Right ventricle myocardium superior (tissue), 1 donor: ENCODE results near the gene CXCR6. TPM values are rescaled to one million over a fixed set of nuclear protein-coding genes. Genes with fewer than 3 reads are reported as not detected.

Experiments used
- ATAC-seq: fragments of 200-7000 bp; cut with Tn5 transposase; one replicate; pipeline ENCODE4 v1.9.1; 2020; ENCODE audit warnings: mild to moderate bottlenecking; ENCODE audit not compliant: poor library complexity
- DNase-seq: peaks from one replicate; pipeline ENCODE4 v3.0.0-alpha.2; 2020
- intact Hi-C: fragments of 100-400 bp; cut with DNase I; formaldehyde crosslinking; loops from one replicate; pipeline ENCODE4 v1.11.2; 2022
- long read RNA-seq: library from polyadenylated mRNA; unstranded; transcript quantifications from one replicate; pipeline ENCODE4 v2.0.0, GENCODE V29; 2021
- total RNA-seq: library from RNA; stranded (reverse); fragmentation: NEBNext Ultra II Directional; extraction: Animal tissue kit (Norgen Biotek cat#: 25700); gene quantifications from one replicate; pipeline ENCODE4 v1.2.1, GENCODE V29; 2021
- donor health status: DM: no; HTN: yes; CAD: no; lungs with severe emphysema.

The CXCR6 gene
- 0.22 TPM for total RNA-seq
- long read RNA-seq: 0 reads

GRCh38 chr3:45943207-45943846 is at the start of gene CXCR6:
TSS of gene CXCR6 (plus strand) at chr3:45943464. CDS start at chr3:45946482, 3,018 bp downstream.
- no peak for DNase-seq

GRCh38 chr3:45894015-45894414 is 49.2 kb upstream of the CXCR6 start:
- no peak for ATAC-seq
- intact Hi-C loops: no loop called here
- no peak for DNase-seq

More at GRCh38 chr3:45943207-45943846, at the start of gene CXCR6:
- intact Hi-C loops: no loop called here
- no peak for ATAC-seq

GRCh38 chr3:45895686-45896468 is 47.4 kb upstream of the CXCR6 start:
- no peak for ATAC-seq
- intact Hi-C loops: no loop called here
- DNase-seq: no peak

GRCh38 chr3:45896956-45897355 is 46.3 kb upstream of the CXCR6 start:
- intact Hi-C loops: no loop called here
- DNase-seq (no peak), ATAC-seq (no peak)

GRCh38 chr3:45904931-45905330 is 38.3 kb upstream of the CXCR6 start:
- DNase-seq (no peak), ATAC-seq (no peak)
- intact Hi-C loops: no loop called here

GRCh38 chr3:45905755-45906154 is 37.5 kb upstream of the CXCR6 start:
- ATAC-seq (no peak), DNase-seq (no peak)
- intact Hi-C loops: no loop called here

GRCh38 chr3:45906681-45907407 is 36.4 kb upstream of the CXCR6 start:
- intact Hi-C loops: no loop called here
- ATAC-seq: peak; percentile 47
- DNase-seq: no peak

- intact Hi-C loops: no loop called here
- no peak for ATAC-seq
- no peak for DNase-seq
These were observed 35.2 kb upstream of the CXCR6 start for GRCh38 chr3:45907769-45908705.

GRCh38 chr3:45908761-45909160 is 34.5 kb upstream of the CXCR6 start:
- no peak for DNase-seq
- intact Hi-C loops: no loop called here

GRCh38 chr3:45909542-45909941 is 33.7 kb upstream of the CXCR6 start:
- intact Hi-C loops: no loop called here
- no peak for ATAC-seq
- DNase-seq: no peak

More at GRCh38 chr3:45908761-45909160, 34.5 kb upstream of the CXCR6 start:
- ATAC-seq: peak; percentile 11

GRCh38 chr3:45910892-45911291 is 32.4 kb upstream of the CXCR6 start:
- DNase-seq (no peak), ATAC-seq (peak; percentile 72)
- intact Hi-C loops: no loop called here

- intact Hi-C loops: no loop called here
- ATAC-seq (no peak), DNase-seq (no peak)
These were observed 31.6 kb upstream of the CXCR6 start for GRCh38 chr3:45911511-45912226.

- no peak for DNase-seq
- no peak for ATAC-seq
- intact Hi-C loops: no loop called here
These were observed 30.8 kb upstream of the CXCR6 start for GRCh38 chr3:45912435-45912834.

GRCh38 chr3:45914362-45915058 is 28.8 kb upstream of the CXCR6 start:
- DNase-seq (no peak), ATAC-seq (no peak)
- intact Hi-C loops: no loop called here

- intact Hi-C loops: no loop called here
- DNase-seq (no peak), ATAC-seq (no peak)
These were observed 28.2 kb upstream of the CXCR6 start for GRCh38 chr3:45915059-45915439.

GRCh38 chr3:45915518-45916231 is 27.6 kb upstream of the CXCR6 start:
- intact Hi-C loops: no loop called here
- DNase-seq (no peak), ATAC-seq (no peak)
